BE2C (cell line): ENCODE measurements around the gene CDH22.

Experiments used
- DNase-seq: peaks from one replicate; pipeline ENCODE4 v3.0.0-alpha.2; 2020
- H3K27me3 ChIP-seq: fragments of 250-450 bp; sonication (Bioruptor Pico); 2 replicates; pipeline ENCODE4 v1.5.1; 2020; ENCODE audit warnings: mild to moderate bottlenecking
- H3K36me3 ChIP-seq: fragments of 250-450 bp; sonication (Bioruptor Pico); 2 replicates; pipeline ENCODE4 v1.5.1; 2020; ENCODE audit warnings: mild to moderate bottlenecking
- H3K4me1 ChIP-seq: fragments of 250-450 bp; sonication (Bioruptor Pico); 2 replicates; pipeline ENCODE4 v1.5.1; 2020
- H3K4me3 ChIP-seq: 2 replicates; pipeline ENCODE4 v1.5.1; 2011; ENCODE audit warnings: low read depth, low read length
- H3K9me3 ChIP-seq: fragments of 250-450 bp; sonication (Bioruptor Pico); 2 replicates; pipeline ENCODE4 v1.5.1; 2020
- TF ChIP-seq, protein P1 (sequence below): IDR thresholded peaks from 2 replicates; pipeline ENCODE4 v1.5.1; 2012; ENCODE audit warnings: mild to moderate bottlenecking, low read depth, low read length

Gene CDH22

DNA sequence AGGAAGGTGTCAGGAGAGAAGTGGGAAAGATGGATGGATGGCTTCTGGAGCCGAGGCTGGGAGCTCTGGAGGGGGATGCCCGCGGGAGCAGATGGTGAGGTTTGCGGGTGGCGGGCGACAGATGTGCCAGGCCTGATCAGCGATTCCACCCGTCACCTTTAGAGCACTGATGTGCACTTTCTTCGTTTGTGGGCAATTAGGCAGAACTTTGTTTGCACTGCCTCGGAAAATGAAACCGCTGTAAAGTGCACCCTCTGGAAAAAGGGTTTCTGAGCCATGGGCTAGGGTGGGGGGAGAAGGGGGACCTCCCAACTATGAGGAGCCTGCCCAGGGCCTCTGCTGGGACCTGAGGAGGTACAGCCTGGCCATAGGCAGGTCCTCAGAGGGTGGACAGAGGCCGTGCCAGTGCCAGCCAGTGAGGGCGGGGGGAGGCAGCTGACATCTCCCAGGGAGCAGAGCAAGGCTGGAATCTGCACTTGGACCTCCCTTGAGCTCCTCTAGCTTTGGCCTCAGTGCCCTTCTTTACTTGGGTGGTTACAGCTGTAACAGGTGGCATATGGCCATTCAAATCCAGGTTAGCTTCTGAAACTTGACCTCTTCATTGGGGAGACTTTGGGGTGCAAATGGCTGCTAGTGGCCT lies 131.4 kb downstream of the CDH22 start:
- TF ChIP-seq, protein P1, sequence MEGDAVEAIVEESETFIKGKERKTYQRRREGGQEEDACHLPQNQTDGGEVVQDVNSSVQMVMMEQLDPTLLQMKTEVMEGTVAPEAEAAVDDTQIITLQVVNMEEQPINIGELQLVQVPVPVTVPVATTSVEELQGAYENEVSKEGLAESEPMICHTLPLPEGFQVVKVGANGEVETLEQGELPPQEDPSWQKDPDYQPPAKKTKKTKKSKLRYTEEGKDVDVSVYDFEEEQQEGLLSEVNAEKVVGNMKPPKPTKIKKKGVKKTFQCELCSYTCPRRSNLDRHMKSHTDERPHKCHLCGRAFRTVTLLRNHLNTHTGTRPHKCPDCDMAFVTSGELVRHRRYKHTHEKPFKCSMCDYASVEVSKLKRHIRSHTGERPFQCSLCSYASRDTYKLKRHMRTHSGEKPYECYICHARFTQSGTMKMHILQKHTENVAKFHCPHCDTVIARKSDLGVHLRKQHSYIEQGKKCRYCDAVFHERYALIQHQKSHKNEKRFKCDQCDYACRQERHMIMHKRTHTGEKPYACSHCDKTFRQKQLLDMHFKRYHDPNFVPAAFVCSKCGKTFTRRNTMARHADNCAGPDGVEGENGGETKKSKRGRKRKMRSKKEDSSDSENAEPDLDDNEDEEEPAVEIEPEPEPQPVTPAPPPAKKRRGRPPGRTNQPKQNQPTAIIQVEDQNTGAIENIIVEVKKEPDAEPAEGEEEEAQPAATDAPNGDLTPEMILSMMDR: no peak
- peaks cover 4% of the 10 kb centered on the region; the same call in 1 of the 2 replicates for H3K4me1 ChIP-seq
- H3K4me3 ChIP-seq: no peak overlapping the region
- peaks cover 10% of the 10 kb centered on the region for H3K27me3 ChIP-seq
- no peaks in the 10 kb centered on the region for H3K36me3 ChIP-seq
- no peak for DNase-seq
- H3K9me3 ChIP-seq: no peaks in the 10 kb centered on the region

DNA sequence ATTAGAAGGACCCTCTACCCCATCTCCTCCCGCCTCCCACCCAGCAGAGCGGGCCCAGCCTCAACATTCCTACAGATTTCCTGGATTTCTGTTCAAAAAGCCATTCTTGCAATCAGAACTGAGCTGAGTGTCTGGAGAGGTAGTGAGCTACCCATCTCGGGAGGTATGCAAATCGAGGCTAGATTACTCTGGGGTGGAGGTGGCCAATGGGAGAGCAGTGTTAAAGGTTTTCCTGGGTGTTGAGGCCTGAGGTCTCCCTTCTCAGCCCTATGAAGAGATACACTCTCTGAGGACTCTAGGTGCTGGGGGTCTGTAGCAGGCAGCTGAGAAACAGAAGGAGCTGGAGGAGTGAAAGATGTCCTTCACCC lies 133.2 kb downstream of the CDH22 start:
- Histone ChIP-seq H3K9me3 (no peaks in the 10 kb centered on the region), H3K36me3 (no peaks in the 10 kb centered on the region), H3K4me3 (no peak overlapping the region), H3K27me3 (peaks cover 10% of the 10 kb centered on the region), H3K4me1 (peaks cover 4% of the 10 kb centered on the region; the same call in 1 of the 2 replicates)
- TF ChIP-seq, protein P1: no peak
- DNase-seq: no peak

DNA sequence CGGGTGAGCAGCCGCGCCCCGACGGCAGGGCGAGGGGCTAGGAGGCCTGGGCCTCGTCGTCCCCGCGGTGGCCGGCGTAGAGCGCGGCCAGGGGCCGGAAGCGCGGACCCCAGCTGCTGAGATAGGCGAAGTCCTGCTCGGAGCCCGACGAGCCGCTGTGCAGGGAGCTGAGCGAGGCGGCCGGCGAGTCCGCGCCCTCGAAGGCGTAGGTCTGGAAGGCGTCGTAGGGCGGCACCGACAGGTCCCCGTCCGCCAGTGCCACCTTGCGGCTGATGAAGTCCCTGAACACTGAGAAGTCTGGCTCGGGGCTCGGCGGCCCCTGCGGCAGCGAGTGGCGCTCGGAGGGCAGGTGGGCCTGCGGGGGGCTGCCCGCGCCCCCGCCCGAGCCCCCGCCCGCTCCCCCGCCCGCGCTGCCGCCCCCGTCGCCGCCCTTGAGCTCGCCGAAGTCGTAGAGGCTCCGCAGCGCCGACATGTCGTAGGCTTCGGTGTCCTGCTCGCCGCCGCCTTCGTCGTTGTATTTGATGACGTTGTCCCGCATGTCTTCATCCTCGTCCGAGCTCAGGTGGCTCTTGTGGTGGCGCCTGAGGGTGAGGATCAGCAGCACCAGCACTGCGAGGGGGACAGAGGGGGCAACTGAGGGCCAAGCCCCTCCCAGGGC lies 133.7 kb downstream of the CDH22 start:
- DNase-seq: peak; percentile 92
- H3K4me3 ChIP-seq: no peak overlapping the region
- TF ChIP-seq, protein P1: peak; percentile 78
- H3K4me1 ChIP-seq: peaks cover 3% of the 10 kb centered on the region
- H3K9me3 ChIP-seq: no peaks in the 10 kb centered on the region
- no peaks in the 10 kb centered on the region for H3K36me3 ChIP-seq
- H3K27me3 ChIP-seq: peaks cover 10% of the 10 kb centered on the region

DNA sequence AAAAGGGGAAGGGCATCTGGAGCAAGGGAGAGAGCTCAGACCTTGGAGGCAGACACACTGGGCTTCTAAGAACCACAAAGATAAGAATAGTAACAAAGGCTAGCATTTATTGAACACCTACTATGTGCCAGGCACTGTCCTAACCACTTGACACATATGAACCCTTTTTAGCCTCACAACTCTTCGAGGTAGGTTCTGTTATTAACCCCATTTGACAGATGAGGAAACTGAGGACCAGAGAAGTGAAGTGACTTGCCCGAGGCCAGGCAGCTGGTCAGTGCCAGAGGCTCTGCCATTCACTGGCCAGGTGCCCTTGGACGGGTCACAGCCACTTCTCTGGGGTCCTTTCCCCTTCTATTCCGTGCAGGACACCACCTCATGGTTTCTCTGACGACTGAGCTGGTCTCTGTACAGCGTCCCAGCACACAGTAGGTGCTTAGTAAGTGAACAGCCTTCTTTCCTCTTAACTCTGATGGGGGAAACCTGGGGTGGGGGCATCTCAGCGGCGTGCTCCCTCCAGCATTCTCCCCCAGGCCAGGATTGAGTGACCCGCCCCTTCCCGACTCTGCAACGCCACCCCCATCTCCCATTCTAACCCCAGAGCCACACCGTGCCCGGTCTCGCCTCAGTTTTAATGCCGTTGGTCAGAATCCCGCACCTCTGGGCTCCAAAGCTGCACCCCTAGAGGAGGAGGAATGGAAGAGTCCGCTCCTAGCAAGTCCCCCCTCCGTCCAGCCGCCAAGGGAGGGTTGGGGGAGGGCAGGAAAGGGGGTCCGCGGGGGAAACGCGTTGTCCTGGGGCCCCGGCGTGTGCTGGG lies 134.4 kb downstream of the CDH22 start:
- Histone ChIP-seq H3K36me3 (no peaks in the 10 kb centered on the region), H3K27me3 (peaks cover 10% of the 10 kb centered on the region), H3K9me3 (no peaks in the 10 kb centered on the region), H3K4me3 (no peak overlapping the region), H3K4me1 (peaks cover 8% of the 10 kb centered on the region)
- no peak for DNase-seq
- TF ChIP-seq, protein P1: no peak

DNA sequence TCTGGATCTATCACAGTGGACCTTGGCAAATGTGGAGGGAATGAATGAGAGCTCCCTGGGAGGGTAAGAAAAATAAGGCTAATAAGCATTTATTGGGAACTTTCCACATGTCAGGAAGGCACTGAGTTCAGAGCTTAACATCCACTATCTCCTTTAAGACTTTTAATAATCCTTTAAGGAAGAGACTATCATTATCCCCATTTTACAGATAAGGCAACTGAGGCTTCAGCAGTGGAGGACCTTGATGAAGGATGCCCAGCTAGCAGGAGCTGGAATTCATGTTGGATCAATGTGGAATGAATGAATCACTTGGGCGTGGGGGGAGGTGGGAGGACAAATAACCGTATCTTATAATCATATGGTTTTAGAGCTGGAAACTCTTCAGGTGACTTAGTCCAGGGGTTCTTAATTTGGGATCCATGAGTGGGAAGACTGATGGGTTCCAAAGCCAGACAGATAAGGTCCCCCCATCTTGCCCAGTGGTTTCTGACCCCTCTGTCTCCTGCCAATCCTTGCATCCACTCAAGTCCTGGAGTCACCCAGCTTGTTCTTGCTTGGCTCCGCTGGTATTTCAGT lies 135.2 kb downstream of the CDH22 start:
- peaks cover 10% of the 10 kb centered on the region for H3K27me3 ChIP-seq
- no peaks in the 10 kb centered on the region for H3K9me3 ChIP-seq
- H3K4me3 ChIP-seq: no peak overlapping the region
- TF ChIP-seq, protein P1: no peak
- no peaks in the 10 kb centered on the region for H3K36me3 ChIP-seq
- no peak for DNase-seq
- peaks cover 8% of the 10 kb centered on the region for H3K4me1 ChIP-seq
